Inferior parietal cortex (tissue), 1 donor: ENCODE results near the gene ADCY5.

Experiments used
- DNase-seq: peaks from one replicate; pipeline ENCODE4 v3.0.0-alpha.2; 2016; ENCODE audit errors: extremely low spot score

Gene ADCY5

DNA sequence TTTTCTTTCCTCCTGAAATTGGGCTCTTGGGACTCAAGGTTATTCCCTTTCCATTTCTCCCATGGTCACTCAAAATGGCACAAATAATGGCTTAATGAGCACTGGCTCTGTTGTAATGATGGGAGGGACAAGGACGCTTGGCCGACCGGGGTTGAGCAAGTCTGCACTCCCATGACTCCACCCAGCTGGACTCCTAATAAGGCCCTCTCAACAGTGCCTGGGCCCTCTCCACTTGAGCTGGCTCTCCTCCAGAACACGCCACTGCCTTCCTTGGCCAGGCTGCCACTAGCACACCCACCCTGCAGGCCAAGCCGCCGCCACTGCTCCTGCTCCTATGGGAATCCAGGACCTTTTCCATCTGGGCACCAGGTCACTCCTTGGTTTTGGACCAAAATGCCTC lies 42.3 kb downstream of the ADCY5 start:
- DNase-seq = no peak

GRCh38 chr3:123405936-123406510 lies 42.9 kb downstream of the ADCY5 start:
- DNase-seq = no peak

DNA sequence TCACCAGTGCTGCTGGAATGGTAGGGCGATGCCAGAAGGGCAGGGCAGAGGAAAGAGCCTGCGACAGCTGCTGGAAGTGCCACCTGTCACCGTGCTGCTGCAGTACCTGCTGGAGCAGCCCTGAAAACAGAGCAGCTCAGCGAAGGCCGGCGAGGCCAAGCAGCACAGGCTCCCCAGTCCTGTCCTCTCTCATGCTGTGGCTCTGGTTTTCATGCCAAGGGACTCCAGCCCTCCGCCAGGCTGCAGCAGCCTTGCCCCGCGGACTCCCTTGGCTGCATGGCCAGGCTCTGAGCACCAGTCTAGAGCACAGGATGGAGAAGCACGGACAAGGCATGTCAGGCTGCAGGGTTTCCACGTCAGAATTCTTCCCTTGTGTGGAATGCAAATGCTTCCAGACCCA lies 43.9 kb downstream of the ADCY5 start:
- no peak for DNase-seq

DNA sequence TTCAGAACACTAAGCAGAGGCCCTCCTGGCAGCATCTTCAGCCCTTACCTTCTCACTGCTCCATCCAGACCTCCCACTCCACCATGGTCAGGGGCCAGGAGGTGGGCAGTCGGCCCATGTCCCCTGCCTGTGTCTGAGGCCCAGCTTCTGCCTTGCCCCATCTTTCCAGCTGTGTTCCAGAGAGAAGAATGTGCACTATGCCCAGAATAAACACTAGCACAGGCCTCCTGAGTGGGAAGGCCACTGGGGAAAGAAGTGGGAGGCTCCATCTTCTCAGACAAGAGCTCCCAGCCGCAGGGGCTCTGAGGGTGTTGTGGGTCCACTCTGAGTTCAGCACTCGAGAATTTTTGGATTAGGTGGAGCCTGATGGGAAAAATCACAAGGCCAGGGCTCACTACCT lies 44.5 kb downstream of the ADCY5 start:
- DNase-seq = no peak

DNA sequence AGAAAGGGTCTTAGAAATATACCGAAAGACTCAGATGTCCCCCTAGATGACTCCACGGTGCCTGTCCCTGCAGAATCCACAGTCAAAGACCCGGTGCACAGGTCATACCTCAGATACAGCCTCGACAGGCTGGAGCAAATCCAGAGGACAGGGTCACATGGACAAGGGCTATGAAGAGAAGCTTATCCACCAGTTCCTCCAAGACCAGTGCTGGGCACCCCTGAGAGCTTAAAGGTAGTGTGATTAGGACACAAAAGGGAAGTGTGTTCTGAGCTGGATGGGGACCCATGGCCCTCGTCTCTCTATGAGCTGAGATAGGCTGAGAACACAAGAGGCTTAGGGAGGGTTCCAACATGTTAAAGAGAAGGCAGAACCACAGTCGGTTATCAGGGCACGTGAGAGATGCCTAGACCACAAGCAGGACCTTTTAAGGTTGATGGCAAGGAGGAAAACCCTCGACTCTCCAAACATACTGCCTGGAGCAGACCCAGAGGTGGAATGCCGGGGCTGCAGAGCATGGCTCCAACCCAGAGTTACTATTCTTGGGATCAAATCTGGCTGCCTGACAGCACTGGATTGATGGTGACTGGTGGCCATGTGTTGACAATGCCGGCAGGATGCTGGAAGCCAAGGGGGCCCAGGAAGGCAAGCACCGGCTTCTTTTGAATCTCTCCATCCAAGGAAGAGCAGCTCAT lies 46.9 kb downstream of the ADCY5 start:
- no peak for DNase-seq

DNA sequence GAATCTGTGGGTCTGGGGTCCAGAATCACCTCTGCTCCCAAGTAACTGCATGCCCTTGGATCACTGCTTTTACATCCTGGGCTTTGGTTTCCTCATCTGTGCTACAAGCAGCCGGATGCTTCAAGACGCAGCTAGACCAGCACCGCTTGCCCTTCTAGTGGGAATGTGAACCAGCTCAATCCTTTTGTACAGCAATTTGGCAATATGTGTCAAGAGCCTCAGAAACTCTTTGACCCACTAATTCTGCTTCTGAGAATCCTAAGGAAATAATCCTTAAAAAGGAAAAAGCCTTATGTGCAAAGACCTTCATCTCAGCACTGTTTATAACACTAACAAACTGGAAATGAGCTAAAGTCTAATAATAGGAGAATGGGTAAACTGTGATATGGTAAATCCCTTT lies 48.7 kb downstream of the ADCY5 start:
- DNase-seq = no peak

- DNase-seq = no peak
Observed at GRCh38 chr3:123399653-123400052, 49.2 kb downstream of the ADCY5 start.

GRCh38 chr3:123397921-123398785 lies 50.7 kb downstream of the ADCY5 start:
- no peak for DNase-seq

DNA sequence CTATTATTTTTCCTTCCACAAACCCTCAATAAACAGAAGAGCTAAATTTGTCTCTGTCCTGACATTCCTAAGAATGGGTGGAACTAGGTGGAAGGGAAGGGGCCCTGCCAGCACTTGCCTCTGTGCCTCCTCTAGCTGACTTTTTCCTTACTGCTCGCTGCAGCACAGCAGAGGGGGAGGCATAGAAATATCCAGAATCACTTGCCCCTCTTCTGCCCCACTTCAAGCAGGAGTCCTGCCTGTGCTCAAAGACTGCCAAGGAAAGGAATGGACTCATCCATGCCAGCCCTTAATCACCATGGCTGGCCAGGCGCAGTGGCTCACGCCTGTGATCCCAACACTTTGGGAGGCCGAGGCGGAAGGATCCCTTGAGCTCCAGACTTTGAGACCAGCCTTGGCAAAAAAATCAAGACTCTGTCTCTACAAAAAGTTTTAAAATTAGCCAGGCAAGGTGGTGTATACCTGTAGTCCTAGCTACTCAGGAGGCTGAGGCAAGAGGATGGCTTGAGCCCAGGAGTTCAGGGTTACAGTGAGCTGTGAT lies 51.8 kb downstream of the ADCY5 start:
- DNase-seq = no peak

GRCh38 chr3:123396171-123397049 lies 52.5 kb downstream of the ADCY5 start:
- DNase-seq = no peak

- DNase-seq = no peak
Observed at GRCh38 chr3:123395235-123395634, 53.7 kb downstream of the ADCY5 start.

GRCh38 chr3:123394391-123395020 lies 54.4 kb downstream of the ADCY5 start:
- DNase-seq = no peak

DNA sequence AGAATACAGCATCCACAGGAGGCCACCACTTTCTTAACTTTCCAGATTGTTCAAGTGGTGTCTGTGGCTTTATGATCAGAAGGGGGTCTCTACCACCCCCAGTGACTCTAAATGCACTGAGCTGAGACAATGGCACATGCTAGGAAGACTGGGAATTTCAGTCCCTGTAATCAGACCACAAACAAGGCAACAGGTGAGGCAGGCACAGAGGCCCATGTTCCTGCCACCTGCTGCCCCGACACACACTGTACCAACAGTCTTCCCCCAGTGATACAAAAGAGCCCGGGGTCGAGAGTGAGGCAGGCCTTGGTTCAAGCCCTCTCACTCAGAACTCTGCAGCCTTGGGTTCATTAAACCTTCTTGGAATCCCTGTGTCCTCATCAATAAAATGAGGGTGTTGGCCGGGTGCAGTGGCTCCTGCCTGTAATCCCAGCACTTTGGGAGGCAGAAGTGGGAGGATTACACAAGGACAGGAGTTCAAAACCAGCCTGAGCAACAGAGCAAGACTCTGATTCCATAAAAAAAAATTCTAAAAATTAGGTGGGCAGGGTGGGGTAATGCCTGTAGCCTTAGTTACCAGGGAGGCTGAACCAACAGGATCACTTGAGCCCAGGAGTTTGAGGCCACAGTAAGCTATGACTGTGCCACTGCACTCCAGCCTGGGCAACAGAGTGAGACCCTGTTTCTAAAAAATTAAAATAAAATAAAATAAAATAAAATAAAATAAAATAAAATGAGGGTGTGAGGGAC lies 55.8 kb downstream of the ADCY5 start:
- no peak for DNase-seq

DNA sequence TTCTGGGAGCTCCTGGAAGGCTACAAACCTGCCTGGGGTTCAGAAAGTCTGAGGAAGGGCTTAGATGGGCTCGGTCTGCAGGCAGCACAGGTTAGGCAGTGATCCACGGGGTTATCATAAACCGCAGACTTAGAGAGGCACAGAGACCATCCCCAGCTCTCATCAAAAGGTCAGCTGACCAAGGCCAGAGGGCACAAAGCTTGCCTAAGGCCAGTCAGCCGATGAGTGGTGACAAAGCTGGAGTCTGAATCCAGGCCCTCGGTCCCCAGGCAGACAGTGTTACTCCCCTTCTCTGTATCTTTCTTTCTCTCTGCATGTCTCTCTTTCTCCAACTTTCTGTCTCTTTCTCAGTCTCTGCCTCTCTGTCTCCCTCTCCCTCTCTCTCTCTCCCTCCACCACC lies 56.5 kb downstream of the ADCY5 start:
- DNase-seq = no peak

- DNase-seq = no peak
Observed at GRCh38 chr3:123390865-123391600, 57.9 kb downstream of the ADCY5 start.

DNA sequence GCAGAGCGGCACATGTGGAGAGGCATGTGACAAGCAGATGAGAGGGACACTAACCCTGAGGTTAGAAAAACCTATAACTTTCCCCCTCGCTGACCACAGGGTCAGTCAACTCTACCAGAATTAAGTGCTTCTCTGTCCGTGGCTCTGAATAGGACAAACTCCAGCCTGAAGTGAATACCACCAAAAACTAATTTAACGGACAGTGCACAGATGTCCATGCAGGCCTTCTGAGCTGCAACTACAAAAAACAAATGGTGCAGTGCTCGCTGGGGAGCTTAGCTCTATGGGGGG lies 59.3 kb downstream of the ADCY5 start:
- DNase-seq = no peak

- no peak for DNase-seq
Observed at GRCh38 chr3:123388811-123389627, 59.9 kb downstream of the ADCY5 start.

DNA sequence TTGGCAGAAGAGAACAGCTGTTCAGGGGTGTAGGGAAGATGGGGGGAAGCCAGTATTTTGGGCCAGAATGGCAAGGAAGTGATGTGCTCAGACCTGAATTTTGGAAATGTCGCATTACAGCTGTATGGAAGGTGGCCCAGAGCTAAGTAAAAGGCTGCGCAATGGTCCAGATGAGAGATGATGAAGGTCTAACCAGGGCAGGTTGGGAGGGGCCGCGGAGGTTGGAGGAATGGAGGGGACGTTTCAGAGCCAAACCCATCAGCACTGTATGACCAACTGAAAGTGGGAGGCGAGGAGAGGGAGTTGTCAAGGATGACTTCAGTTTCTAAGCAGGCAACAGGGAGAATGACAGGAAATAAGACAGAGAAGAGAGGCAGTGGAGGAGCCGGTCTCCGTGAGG lies 60.8 kb downstream of the ADCY5 start:
- no peak for DNase-seq

GRCh38 chr3:123387532-123387931 lies 61.4 kb downstream of the ADCY5 start:
- no peak for DNase-seq
